Stimulated activated CD4-positive, alpha-beta T cell treated with anti-CD3 and anti-CD28 coated beads, Interleukin-1b, Interleukin-23, amount 100 ng/mL, for 24 hours (primary cell): Measurements from ENCODE around the gene MZB1.
"Not testable (repeated sequence)": the region's sequence is repeated elsewhere in the genome, so short reads cannot be mapped to it uniquely, and the experiment has no call there.

Experiments used
- DNase-seq, 4 experiments: peaks; one replicate each; pipeline ENCODE4 v3.0.0-alpha.2; 2020; ENCODE audit warnings: low read depth in 4 of 4, low spot score in 1 of 4

The MZB1 gene

GRCh38 chr5:139410993-139411828 is 21.5 kb upstream of the MZB1 start:
- DNase-seq = no peak

- no peak for DNase-seq
Observed at GRCh38 chr5:139410121-139410992, 20.6 kb upstream of the MZB1 start.

GRCh38 chr5:139409116-139409515 is 19.4 kb upstream of the MZB1 start:
- not testable (repeated sequence) for DNase-seq

- DNase-seq = no peak
Observed at GRCh38 chr5:139408191-139408590, 18.5 kb upstream of the MZB1 start.

GRCh38 chr5:139407517-139407916 is 17.8 kb upstream of the MZB1 start:
- no peak for DNase-seq

- no peak for DNase-seq
Observed at GRCh38 chr5:139406963-139407362, 17.2 kb upstream of the MZB1 start.

GRCh38 chr5:139404484-139404840 is 14.7 kb upstream of the MZB1 start:
- DNase-seq = no peak

GRCh38 chr5:139403787-139404483 is 14.2 kb upstream of the MZB1 start, which contains the start of gene SPATA24:
Gene SPATA24 (minus strand): TSS chr5:139404089. CDS start chr5:139404060, 29 bp downstream.
- DNase-seq = peak; percentile 92 to 99 (median 94)

- no peak for DNase-seq
Observed at GRCh38 chr5:139403418-139403786, 13.7 kb upstream of the MZB1 start.

- DNase-seq = no peak
Observed at GRCh38 chr5:139402561-139403158, 12.9 kb upstream of the MZB1 start.

GRCh38 chr5:139401546-139401945 is 11.8 kb upstream of the MZB1 start:
- no peak for DNase-seq

GRCh38 chr5:139399501-139400121 is 9.9 kb upstream of the MZB1 start:
- DNase-seq = no peak

- no peak for DNase-seq
Observed at GRCh38 chr5:139397921-139398320, 8.2 kb upstream of the MZB1 start.

GRCh38 chr5:139396691-139397090 is 7.0 kb upstream of the MZB1 start:
- DNase-seq = no peak

GRCh38 chr5:139395844-139396640 is 6.3 kb upstream of the MZB1 start:
- no peak for DNase-seq

- DNase-seq = no peak
Observed at GRCh38 chr5:139394654-139395566, 5.2 kb upstream of the MZB1 start, which contains the start of gene PROB1. Gene PROB1 (minus strand): TSS chr5:139395104. CDS start chr5:139395081, 23 bp downstream.

- DNase-seq = no peak
Observed at GRCh38 chr5:139394123-139394653, 4.5 kb upstream of the MZB1 start.

GRCh38 chr5:139393497-139394122 is 3.9 kb upstream of the MZB1 start:
- no peak for DNase-seq
